Spinal cord (tissue), 10 donors: Measurements from ENCODE around the gene OR13J1. TPM values are rescaled to one million over a fixed set of nuclear protein-coding genes. Genes with fewer than 3 reads are reported as not detected.
A peak's percentile ranks its signal among the peaks of the same experiment; 100 is the strongest.

Source experiments
- DNase-seq, 6 donors: peaks; one replicate each; pipeline versions ENCODE4 v3.0.0 to v3.0.0-alpha.2; 2013 to 2015; ENCODE audit warnings: low spot score in 6 of 6, low read depth in 4 of 6
- H3K27ac ChIP-seq: one replicate; pipeline ENCODE4 v1.5.1; 2013; ENCODE audit warnings: low read depth, low read length, control low read depth
- H3K27me3 ChIP-seq: one replicate; pipeline ENCODE4 v1.6.1; 2013; ENCODE audit warnings: low read length; ENCODE audit not compliant: control insufficient read depth, insufficient read depth
- H3K36me3 ChIP-seq: one replicate; pipeline ENCODE4 v1.6.1; 2013; ENCODE audit warnings: low read length; ENCODE audit not compliant: control insufficient read depth, insufficient read depth
- H3K4me1 ChIP-seq: one replicate; pipeline ENCODE4 v1.6.1; 2013; ENCODE audit warnings: low read length; ENCODE audit not compliant: control insufficient read depth, insufficient read depth
- H3K4me3 ChIP-seq: one replicate; pipeline ENCODE4 v1.5.1; 2013; ENCODE audit warnings: low read depth, low read length, control low read depth
- H3K9me3 ChIP-seq: one replicate; pipeline ENCODE4 v1.6.1; 2013; ENCODE audit warnings: low read length; ENCODE audit not compliant: control insufficient read depth, insufficient read depth
- WGBS: methylation state at CpG from one replicate; pipeline ENCODE4 v1.1.5; 2013; ENCODE audit warnings: missing lambda C conversion rate; ENCODE audit not compliant: insufficient coverage; 5-methylcytosine and 5-hydroxymethylcytosine counted together
- polyA plus RNA-seq, 2 donors: library from polyadenylated mRNA; unstranded; fragments of 120-200 nt; gene quantifications; one replicate each; pipeline ENCODE4 v1.2.1, GENCODE V29; 2013; ENCODE audit not compliant: insufficient read length in 2 of 2
- total RNA-seq, 2 donors: library from RNA; depleted of rRNA in 1 of 2; stranded (reverse); fragments of 120-200 nt in 1 of 2; fragments of >200 nt in 1 of 2; gene quantifications; one replicate each; pipeline versions ENCODE4 v1.2.3 to v1.2.4, GENCODE V29; 2013 to 2014
- donor health status: healthy.

The OR13J1 gene
- total and polyA plus RNA-seq, 4 donors, result 0.10 to 0.35 TPM; not detected in 2

GRCh38 chr9:35836595-35836994 is 33.6 kb downstream of the OR13J1 start:
- no peak for DNase-seq
- Histone ChIP-seq H3K27ac (no peak overlapping the region), H3K36me3 (peaks cover 45% of the 10 kb centered on the region), H3K4me3 (no peak overlapping the region), H3K27me3 (no peaks in the 10 kb centered on the region), H3K9me3 (no peaks in the 10 kb centered on the region), H3K4me1 (peaks cover 21% of the 10 kb centered on the region)
- 96% methylated on average over 5 of the region's 5 CpGs for WGBS

- H3K36me3 ChIP-seq, result peaks cover 37% of the 10 kb centered on the region
- no peak overlapping the region for H3K27ac ChIP-seq
- WGBS, result 62% methylated on average over 2 of the region's 2 CpGs
- no peak for DNase-seq
- no peaks in the 10 kb centered on the region for H3K9me3 ChIP-seq
- H3K4me3 ChIP-seq, result no peak overlapping the region
- H3K4me1 ChIP-seq, result peaks cover 22% of the 10 kb centered on the region
- no peaks in the 10 kb centered on the region for H3K27me3 ChIP-seq
Observed at GRCh38 chr9:35835766-35836165, 34.4 kb downstream of the OR13J1 start.

GRCh38 chr9:35835216-35835632 is 35.0 kb downstream of the OR13J1 start:
- peaks cover 35% of the 10 kb centered on the region for H3K36me3 ChIP-seq
- H3K27ac ChIP-seq, result no peak overlapping the region
- no peak overlapping the region for H3K4me3 ChIP-seq
- peaks cover 28% of the 10 kb centered on the region for H3K4me1 ChIP-seq
- no peak for DNase-seq
- no peaks in the 10 kb centered on the region for H3K9me3 ChIP-seq
- WGBS, result 92% methylated on average over 3 of the region's 3 CpGs
- no peaks in the 10 kb centered on the region for H3K27me3 ChIP-seq

- WGBS, result 91% methylated on average over 10 of the region's 14 CpGs
- Histone ChIP-seq H3K27me3 (no peaks in the 10 kb centered on the region), H3K4me3 (no peak overlapping the region), H3K4me1 (peaks cover 34% of the 10 kb centered on the region), H3K27ac (peak overlapping the region; percentile 8), H3K9me3 (no peaks in the 10 kb centered on the region), H3K36me3 (peaks cover 32% of the 10 kb centered on the region)
- DNase-seq, result no peak
Observed at GRCh38 chr9:35834260-35835215, 35.7 kb downstream of the OR13J1 start.

GRCh38 chr9:35832814-35833213 is 37.4 kb downstream of the OR13J1 start:
- no peaks in the 10 kb centered on the region for H3K9me3 ChIP-seq
- 87% methylated on average over 4 of the region's 5 CpGs for WGBS
- no peak overlapping the region for H3K4me3 ChIP-seq
- no peaks in the 10 kb centered on the region for H3K27me3 ChIP-seq
- no peak for DNase-seq
- H3K27ac ChIP-seq, result no peak overlapping the region
- peaks cover 26% of the 10 kb centered on the region for H3K36me3 ChIP-seq
- H3K4me1 ChIP-seq, result peaks cover 42% of the 10 kb centered on the region

- H3K4me1 ChIP-seq, result peaks cover 42% of the 10 kb centered on the region
- no peak overlapping the region for H3K4me3 ChIP-seq
- no peaks in the 10 kb centered on the region for H3K9me3 ChIP-seq
- WGBS, result 67% methylated on average over 2 of the region's 4 CpGs
- H3K36me3 ChIP-seq, result peaks cover 16% of the 10 kb centered on the region
- no peak for DNase-seq
- no peaks in the 10 kb centered on the region for H3K27me3 ChIP-seq
- H3K27ac ChIP-seq, result no peak overlapping the region
Observed at GRCh38 chr9:35831040-35831439, 39.2 kb downstream of the OR13J1 start.

GRCh38 chr9:35829764-35830096 is 40.5 kb downstream of the OR13J1 start:
- Histone ChIP-seq H3K36me3 (peaks cover 3% of the 10 kb centered on the region), H3K4me1 (peaks cover 39% of the 10 kb centered on the region), H3K9me3 (no peaks in the 10 kb centered on the region), H3K4me3 (peak overlapping the region; percentile 67), H3K27me3 (no peaks in the 10 kb centered on the region), H3K27ac (peak overlapping the region; percentile 87)
- no peak for DNase-seq
- 10% methylated on average over 2 of the region's 2 CpGs for WGBS

GRCh38 chr9:35829084-35829763 is 41.0 kb downstream of the OR13J1 start, which contains the start of gene TMEM8B:
Gene TMEM8B (plus strand): TSS chr9:35829228. CDS start chr9:35829448, 220 bp downstream.
- peak; percentile 75 to 98 (median 92) for DNase-seq
- Histone ChIP-seq H3K4me1 (peaks cover 34% of the 10 kb centered on the region), H3K36me3 (no peaks in the 10 kb centered on the region), H3K27me3 (no peaks in the 10 kb centered on the region), H3K4me3 (peak within 1 kb of the TSS; percentile 67), H3K27ac (peak within 1 kb of the TSS; percentile 87), H3K9me3 (no peaks in the 10 kb centered on the region)
- under 1% methylated on average over 49 of the region's 53 CpGs for WGBS

- H3K9me3 ChIP-seq, result no peaks in the 10 kb centered on the region
- H3K4me3 ChIP-seq, result peak within 1 kb of the TSS; percentile 67
- WGBS, result 0% methylated on average over 21 of the region's 21 CpGs
- no peak for DNase-seq
- H3K4me1 ChIP-seq, result peaks cover 31% of the 10 kb centered on the region
- no peaks in the 10 kb centered on the region for H3K36me3 ChIP-seq
- H3K27me3 ChIP-seq, result no peaks in the 10 kb centered on the region
- peak within 1 kb of the TSS; percentile 87 for H3K27ac ChIP-seq
Observed at GRCh38 chr9:35828716-35829083, 41.5 kb downstream of the OR13J1 start, which contains the start of gene FAM221B. Gene FAM221B (minus strand): TSS chr9:35828732. CDS start chr9:35826161, 2,571 bp downstream.
